ENCODE measurements around the gene HS3ST3A1.

HS3ST3A1 gene

DNA sequence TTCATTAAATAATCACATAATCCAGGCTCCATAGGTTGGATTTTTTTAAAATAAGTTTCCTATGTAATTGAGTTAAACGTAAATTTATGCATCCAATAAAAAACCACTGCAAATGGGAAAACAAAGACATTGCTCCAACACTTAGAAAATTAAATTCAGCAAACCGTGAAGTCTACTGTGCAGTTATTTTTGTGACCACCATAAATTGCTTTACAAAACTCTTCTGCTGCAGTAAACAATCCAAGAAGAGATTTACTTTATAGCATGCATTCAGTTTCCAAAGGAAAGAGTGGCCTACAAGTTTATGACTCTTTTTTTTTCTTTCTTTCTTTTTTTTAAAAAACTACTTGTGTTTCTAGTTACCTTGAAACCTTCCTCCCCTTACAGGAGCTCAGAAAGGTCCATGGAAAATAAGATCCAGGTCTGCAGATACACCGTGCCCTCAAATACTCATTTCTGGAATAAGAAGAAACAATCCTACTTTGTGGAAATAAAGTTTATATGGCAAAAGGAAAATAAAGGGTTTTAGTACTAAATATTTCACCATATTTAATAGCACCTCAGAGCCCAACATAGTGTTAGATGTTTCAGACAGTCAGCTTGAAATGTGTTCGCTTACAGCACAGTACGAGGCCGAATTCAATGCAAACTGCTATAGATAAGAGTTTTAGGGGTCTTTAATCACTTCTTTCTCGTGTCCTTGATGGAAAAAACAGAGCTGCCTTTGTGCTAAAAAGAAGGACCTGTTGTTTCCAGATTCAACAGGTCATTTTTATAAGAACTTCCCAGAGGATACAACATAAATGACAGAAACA lies 3.2 kb downstream of the HS3ST3A1 start:
- DNase-seq (ENCODE audit: low read depth, low spot score) = no peak

DNA sequence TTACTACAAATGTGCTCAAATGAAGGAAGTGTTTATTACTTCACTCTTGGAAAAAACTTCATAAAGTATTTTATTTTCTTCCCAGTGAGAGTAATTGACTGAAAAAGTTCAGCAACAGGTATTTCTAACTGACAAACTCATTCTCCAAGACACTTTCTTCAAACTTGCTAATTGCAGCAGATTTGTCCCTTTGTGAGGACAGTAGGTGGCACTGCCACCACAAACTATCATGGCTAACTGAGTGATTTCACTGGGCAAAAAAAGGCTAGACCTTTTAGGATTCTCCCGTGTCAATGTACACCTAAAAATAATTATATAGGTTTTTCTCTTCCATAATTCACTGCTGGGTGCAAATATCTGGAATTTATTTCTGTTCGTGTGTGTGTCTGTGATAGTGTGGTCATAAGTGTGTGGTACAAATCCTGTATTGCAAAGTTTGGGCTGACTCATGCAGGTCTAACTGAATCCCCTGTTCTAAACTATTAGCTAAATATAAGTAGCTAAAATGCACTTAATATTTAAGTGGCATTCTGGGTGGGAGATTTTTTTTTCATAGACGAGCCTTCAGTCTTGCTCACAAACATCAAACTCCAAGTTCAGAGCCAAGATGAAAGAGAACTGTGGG lies 3.9 kb downstream of the HS3ST3A1 start:
- DNase-seq (ENCODE audit: low read depth, low spot score) = no peak

DNA sequence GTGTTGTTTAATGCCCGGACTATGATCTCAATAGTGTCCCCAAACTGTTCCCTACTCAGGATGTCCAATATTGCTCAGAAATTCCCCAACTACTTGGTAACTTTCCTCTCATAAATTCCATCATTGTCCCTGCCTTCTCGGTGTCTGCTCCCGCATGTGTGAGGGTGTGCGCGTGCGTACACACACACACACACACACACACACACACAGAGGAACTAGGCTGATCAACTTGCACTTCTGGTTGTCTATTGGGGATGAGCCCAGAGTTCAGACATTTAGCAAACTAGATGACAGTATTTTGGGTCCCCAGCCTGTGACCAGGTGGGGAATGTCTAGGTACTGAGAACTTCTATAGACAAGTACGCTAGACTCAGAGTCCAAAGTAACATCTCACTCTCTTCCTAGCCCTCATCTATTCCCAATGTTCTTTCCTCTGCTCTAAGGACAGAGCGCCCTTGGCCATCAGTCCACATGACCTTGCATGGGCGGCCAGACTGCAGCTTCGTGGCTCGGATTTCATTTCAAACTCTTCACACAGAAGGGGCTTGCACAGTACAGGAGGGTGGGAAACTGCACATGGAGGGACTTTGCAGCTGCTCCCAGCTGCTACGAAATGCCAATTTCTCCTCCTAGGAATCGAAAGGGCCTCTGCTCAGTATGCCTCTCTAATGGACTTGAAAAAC lies 5.3 kb downstream of the HS3ST3A1 start:
- DNase-seq (ENCODE audit: low read depth, low spot score) = no peak

DNA sequence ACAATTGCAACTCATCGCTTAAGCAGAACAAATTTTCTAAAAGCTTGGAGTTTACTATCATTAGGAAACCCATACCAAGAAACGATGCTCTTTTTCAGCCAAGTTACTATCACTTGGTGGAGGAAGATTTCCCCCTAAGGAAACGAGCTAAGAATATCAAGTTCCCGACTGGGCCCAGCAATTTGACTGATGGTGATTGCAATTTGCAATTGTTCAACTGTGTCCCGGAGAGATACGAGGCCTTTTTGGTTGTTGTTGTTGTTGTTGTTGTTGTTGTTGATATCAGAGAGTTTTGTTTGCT lies 6.2 kb downstream of the HS3ST3A1 start:
- no peak for DNase-seq (ENCODE audit: low read depth, low spot score)

DNA sequence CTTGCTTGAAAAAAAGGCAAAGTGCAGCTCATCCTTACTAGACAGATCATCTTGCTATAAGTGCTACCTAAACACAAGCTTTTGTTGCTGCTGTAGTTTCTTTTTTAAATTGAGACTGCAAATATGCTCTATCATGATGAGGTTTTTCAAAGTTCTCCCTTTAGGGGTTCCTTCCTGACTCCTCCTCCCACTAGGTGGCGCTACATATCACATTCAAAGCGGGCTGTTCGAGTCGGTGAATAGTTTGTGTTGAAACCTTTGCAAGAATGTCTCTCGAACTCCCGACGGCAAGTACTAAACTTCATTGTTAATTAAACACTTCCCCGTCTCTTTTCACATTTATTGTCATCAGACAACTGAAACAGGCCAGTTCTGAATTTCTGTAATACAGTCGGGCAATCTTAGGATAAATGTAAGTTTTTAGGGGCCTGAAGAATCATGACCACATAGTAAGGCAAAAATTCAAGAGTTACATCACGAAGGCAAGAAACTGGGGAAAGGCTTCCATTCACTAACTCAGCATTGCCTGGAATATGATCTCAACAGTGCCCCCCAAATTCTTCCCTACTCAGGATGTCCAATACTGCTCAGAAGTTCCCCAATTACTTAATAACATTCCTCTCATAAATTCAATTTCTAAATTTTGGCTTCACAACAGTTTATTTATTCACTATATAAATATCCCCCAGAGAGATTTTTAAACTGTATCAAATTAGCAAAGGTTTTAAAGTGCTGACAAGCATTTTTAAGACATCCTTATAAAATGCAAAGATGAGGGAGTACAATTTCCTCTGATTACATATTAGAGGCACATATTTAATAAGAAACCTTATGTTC lies 6.7 kb downstream of the HS3ST3A1 start:
- DNase-seq (ENCODE audit: low read depth, low spot score) = peak; percentile 74

DNA sequence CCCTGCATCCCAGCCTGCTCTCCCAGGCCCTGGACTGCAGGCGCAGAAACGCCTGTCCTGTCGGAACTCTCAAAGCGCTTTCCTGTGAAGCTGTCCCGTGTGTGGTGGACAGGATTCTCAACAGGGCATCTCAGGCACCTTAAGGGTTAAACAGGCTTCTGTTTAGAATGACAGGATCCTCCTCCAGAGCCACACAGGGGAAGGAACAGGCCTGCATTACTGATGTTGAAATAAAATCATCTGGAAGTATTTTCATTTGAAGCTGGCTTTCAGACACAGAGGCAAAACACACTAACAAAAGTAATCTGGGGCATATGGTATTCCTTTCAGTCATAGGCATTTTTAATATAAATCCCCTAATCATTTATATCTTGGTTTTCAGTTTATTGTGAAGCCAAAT lies 7.4 kb downstream of the HS3ST3A1 start:
- DNase-seq (ENCODE audit: low read depth, low spot score) = no peak

DNA sequence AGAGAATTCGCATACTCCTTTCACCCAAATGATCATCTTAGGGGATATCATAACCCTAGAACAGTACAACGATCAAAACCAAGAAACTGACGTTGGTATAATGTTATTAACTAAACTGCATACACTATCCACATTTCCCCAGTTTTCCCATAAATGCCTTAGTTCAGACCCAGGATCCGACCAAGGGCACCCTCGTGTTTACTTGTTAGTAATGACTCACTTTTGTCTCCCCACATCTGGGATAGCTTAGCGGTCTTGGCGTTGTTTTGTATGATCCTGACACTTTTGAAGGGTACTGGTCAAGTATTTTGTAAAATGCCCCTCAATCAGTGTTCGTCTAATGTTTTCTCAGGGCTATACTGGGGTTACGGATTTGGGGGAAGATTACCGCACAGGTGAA lies 8.0 kb downstream of the HS3ST3A1 start:
- no peak for DNase-seq (ENCODE audit: low read depth, low spot score)

DNA sequence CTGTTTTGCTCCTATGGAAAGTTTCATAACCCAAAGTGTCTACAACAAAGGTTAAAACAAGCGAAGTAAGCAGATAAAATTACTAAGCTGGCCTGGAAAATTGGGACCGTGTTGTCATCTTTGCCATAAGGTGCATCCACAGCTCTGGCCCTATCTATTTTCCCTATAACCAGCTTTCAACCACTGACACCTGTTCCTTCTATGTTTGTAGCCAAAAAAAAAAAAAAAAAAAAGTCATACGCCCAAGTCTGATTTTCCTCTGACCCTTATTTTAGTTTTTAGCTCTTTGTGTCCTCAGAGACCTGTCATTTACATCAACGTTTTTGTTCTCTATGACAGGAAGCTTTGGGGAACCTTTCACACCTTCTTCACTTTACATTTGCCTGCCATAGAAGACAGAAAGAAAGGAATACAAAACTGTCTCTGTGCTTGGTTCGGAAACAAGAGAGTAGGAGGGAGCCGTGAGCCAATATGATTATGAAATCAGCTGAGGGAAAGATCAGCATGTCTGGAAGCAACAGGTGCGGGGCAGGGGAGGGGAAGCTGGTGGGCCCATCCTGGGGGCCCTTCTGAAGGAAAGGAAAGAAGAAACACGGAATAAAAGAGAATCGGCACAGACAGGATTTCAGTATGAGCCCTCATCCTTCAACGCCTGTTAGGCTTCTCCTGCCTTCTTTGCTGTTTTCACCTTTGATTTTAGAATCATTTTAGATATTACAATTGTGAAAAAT lies 8.5 kb downstream of the HS3ST3A1 start:
- DNase-seq (ENCODE audit: low read depth, low spot score) = no peak

DNA sequence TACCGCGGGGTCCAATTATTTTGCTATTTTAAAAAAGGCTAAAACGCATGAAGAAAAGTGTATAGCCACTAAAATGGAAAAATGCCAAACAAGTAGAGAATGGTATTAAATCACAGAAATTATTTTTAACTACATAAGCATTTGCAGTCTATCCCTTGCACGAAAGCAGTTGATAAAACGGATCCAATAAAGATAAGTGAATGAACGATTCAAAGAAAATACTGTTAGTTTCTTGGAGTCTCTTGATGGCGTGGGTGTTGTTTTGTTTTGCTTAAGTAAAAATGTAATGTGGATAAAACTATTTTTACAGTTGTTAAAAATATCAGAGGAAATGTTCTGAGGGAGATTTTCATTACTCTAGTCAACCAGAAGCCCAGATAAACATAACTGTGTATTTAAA lies 9.3 kb downstream of the HS3ST3A1 start:
- no peak for DNase-seq (ENCODE audit: low read depth, low spot score)

DNA sequence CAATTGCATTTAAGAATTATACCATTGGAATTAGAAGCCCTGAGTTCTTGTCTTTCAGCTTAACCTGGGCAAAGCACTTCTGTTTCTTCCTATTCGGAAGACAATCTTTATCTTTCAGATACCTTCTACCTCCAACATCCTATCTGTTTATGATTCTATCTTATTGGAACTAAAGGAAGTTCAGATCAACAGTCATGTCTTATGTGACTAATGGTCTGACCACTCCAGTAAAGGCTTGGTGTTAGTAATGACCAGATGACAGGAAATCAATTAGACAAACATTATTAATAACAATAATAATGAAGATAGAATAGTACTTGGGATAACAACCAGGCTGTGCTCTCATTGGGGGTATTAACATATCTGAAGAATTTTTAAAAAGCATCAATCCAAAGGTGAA lies 11.3 kb downstream of the HS3ST3A1 start:
- no peak for DNase-seq (ENCODE audit: low read depth, low spot score)

DNA sequence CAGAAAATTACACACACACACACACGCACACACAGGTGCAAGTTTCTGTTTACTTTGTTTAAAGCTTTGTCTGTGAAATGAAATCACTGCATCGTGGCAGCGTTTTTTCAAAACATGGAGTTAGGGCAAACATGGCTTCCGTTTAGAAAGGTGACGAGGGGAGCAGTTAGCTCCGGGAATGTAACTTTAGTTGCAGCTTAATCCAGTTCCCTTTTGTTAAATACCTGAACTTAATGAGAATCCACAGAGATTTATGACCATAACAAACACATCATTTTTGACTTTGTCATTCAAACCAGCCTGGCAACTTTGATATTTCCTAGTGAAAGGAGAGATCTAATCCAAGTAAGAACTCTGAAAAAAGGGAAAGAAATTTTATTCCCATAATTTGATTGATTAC lies 12.1 kb downstream of the HS3ST3A1 start:
- no peak for DNase-seq (ENCODE audit: low read depth, low spot score)

DNA sequence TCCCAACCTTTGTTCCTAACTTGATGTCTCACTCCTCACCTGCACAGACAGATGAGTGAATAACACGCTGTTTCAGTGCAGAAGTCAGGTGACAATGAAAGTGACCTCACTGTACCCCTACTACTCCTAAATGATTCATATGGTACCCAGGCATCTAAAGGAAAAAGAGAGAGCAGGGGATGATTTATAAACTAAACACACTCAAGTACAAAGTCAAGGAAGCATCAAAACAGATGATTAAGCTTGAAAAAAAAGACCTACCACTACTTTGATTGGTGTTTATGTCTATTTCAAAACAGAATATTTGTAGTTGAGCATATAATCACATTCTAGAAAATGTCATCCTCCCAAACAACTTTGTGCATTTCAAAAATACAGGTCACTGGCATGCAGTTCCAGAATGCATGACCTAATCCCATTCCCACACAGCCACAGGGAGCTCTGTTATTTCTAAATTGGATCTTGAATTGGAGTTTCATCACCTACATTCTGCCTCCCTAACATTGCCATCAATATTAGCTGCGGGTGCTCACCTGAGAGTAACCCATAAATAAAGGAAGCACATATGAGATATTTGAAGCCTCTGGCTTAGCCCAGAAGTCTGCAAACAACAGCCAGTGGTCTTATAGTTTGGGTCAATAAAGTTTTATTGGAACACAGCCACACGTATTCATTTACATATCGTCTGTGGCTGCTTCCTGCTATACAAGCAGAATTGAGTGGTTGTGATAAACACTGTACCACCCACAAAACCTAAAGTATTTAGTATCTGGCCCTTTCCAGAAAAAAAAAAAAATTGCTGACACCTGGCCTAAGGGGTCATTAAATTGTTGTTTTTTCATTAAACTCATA lies 14.0 kb downstream of the HS3ST3A1 start:
- no peak for DNase-seq (ENCODE audit: low read depth, low spot score)

DNA sequence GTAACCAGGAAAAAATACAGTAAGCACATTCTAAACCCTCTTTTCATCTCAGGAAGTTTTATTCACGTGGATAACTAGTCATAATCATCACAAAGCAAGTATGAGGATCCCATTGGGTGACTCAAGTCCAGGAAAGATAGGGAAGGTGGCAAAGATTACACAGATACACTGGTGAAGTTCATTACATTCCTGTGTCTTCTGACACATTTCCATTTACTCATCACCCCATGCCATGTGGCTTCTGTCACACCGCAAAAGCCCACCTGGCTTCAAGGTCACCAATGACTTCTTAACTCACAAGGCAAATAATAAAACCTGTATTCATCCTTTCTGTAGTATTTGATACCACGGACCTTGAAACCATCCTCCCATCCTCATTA lies 17.0 kb downstream of the HS3ST3A1 start:
- no peak for DNase-seq (ENCODE audit: low read depth, low spot score)

DNA sequence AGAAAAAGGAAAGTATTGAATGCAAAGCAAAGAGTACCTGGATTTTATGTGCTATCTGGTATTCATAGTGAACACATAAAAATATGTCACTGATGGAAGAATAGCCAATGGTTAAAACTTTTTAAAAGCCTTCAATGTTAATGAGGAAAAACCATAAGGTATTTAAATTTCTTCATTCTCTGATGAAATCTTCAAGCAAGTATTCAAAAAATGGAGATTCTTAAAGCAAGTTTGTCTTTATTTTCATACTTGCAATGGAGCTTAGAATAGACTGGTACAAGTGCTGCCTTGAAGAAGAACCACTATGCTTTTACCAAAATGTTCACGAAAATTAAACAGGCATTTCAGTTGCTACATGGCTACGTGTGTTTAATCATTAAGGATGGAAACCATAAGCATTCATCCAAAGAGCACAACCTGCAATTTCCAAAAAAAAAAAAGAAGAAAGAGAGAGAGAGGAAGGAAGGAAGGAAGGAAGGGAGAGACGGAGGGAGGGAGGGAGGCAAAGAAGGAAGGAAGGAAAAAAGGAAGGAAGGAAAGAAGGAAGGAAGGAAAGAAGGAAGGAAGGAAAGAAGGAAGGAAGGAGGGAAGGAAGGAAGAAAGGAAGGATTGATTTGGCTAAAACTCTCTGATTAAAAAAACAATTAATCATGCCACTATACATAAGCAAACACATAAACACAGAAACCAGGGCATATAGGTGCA lies 17.6 kb downstream of the HS3ST3A1 start:
- DNase-seq (ENCODE audit: low read depth, low spot score) = no peak

DNA sequence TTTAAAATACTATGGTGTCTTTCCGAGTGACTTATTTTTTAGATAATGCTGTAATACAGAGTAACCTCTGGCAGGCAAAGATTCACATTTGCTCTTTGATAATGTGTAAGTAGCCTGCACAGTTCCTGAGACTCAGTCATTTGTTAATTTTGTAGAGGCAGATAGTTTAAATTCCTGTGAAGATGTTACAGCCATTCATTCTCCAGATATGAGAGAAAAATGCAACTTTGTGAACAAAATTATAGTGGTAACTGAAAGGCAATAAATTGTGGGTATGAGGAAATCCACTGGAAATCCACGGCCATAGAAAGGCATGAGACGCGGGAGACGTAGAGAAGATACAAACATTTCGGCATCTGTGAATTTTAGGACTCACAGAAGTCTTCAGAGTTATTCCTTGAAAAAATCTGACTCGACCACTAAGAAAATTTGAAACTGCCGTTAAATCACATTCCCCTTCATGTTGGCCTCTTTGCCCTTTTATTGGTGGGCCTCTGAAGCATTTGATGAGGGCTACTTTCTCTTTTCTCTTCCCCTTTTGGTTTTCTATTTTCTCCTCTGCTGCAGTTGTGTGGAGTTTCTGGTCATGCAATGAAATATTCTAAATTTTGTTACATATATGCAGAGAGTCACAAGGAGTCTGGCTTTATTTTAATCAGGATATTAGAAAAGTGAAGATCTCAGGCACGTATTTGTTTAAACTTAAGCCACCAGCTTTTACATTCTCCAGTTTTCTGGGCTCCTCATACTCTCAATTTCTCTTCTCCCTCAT lies 18.8 kb downstream of the HS3ST3A1 start:
- no peak for DNase-seq (ENCODE audit: low read depth, low spot score)

DNA sequence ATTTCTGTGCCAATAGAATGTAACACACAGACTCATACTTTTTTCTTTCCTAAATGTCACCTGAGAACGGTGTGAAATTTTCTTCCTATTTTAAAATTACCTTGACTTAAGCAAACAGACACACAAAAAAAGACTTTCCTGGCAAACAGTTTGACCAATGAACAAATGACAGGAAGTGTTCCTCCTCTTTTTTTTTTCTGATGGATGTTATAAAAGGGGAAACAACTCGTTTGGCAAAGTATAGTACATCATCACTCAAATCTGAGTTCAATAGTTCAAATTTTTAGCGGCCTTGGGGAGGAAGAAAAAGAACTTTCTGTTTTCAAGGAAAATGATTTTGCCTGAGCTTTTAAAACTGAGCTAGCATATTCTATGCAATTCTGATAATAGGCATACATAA lies 19.8 kb downstream of the HS3ST3A1 start:
- DNase-seq (ENCODE audit: low read depth, low spot score) = no peak

DNA sequence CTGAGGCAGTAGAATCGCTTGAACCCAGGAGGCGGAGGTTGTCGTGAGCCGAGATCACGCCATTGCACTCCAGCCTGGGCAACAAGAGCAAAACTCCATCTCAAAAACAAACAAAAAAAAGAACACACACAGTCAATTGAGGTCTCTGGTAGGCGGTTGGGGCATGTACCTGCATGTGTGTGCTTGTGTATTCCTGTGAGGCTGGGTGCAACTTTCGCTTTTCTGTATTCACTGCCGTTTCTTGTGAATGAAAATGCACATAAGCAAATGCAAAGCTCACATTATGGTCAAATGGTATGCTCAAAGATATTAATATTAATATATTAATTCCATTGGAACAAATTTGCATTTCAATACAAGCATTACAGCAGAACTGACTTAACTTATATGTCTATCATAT lies 20.9 kb downstream of the HS3ST3A1 start:
- no peak for DNase-seq (ENCODE audit: low read depth, low spot score)

DNA sequence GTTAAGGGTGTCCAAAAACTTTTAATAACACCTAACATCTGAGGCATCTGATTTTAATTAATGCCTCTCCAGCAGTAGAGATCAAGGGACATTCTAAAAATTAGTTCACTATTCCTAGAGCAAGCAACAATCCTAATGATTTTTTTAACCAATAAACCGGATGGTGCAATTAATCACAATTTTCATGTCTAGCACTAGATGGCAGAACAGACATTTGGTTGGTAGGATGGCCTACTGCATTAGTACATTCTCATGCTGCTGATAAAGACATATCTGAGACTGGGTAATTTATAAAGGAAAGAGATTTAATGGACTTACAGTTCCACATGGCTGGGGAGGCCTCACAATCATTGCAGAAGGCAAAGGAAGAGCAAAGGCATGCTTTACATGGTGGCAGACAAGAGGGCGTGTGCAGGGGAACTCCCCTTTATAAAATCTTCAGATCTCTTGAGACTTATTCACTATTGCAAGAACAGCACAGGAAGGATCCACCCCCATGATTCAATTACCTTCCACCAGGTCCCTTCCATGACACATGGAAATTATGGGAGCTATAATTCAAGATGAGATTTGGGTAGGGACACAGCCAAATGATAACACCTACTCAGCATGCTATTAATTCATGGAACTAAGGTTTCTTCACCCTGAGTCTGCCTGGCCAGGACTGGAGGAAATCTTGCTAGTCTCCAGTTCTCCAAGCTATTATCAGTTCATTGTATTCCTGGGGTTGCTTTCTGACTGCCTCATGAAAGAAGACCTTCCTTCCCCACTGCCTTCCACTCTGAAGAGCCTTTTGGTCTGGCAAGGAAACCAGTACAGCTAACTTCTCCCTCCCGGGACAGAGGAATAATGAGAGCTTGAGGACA lies 24.8 kb downstream of the HS3ST3A1 start:
- no peak for DNase-seq (ENCODE audit: low read depth, low spot score)

Measured in smooth muscle cell of the brain vasculature (primary cell).